PC-9 (cell line): Measurements from ENCODE around the gene XPNPEP1.

Source experiments
- EZH2 ChIP-seq: fragments of 200-600 bp; sonication (generic); IDR thresholded peaks from 2 replicates; pipeline ENCODE4 v1.8.0; 2017; ENCODE audit warnings: antibody characterized with exemption, low read depth
- TF ChIP-seq, protein P1 (sequence below): fragments of 200-600 bp; sonication (generic); conservative IDR thresholded peaks from 2 replicates; pipeline ENCODE4 v1.6.1; 2017; ENCODE audit warnings: mixed run types, antibody characterized with exemption, mild to moderate bottlenecking, moderate library complexity

DNA sequence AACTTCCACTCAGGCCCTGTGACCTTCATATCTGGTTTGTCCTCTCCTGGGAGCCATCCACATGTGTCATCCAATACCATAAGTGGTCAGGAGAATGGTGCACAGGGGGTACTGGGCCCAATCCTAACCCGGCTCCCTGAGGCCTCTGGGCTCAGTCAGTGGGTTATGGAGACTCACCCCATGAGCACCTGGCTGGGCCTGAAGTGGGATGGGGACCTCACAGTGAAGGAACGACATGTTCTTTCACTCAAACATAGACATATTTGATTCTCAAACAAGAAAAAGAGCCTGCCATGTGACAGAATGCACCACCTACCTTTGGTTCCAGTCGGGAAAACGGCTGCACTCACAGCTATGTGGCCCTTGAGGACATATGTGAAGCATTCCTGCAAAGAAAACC lies 51.8 kb downstream of the XPNPEP1 start:
- TF ChIP-seq, protein P1, sequence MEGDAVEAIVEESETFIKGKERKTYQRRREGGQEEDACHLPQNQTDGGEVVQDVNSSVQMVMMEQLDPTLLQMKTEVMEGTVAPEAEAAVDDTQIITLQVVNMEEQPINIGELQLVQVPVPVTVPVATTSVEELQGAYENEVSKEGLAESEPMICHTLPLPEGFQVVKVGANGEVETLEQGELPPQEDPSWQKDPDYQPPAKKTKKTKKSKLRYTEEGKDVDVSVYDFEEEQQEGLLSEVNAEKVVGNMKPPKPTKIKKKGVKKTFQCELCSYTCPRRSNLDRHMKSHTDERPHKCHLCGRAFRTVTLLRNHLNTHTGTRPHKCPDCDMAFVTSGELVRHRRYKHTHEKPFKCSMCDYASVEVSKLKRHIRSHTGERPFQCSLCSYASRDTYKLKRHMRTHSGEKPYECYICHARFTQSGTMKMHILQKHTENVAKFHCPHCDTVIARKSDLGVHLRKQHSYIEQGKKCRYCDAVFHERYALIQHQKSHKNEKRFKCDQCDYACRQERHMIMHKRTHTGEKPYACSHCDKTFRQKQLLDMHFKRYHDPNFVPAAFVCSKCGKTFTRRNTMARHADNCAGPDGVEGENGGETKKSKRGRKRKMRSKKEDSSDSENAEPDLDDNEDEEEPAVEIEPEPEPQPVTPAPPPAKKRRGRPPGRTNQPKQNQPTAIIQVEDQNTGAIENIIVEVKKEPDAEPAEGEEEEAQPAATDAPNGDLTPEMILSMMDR: no peak
- TF ChIP-seq EZH2: no peak
